Immature natural killer cell (primary cell): ENCODE results near the gene CNTFR. TPM values are rescaled to one million over a fixed set of nuclear protein-coding genes. Genes with fewer than 3 reads are reported as not detected.

Source experiments
- DNase-seq, 3 donors: peaks; one replicate each; pipeline ENCODE4 v3.0.0; 2022; ENCODE audit warnings: mixed read lengths in 1 of 3
- H3K27ac Mint-ChIP-seq, 6 donors: one replicate each; pipeline ENCODE4 v1.8.0; 2020; ENCODE audit warnings: mixed read lengths in 6 of 6, mild to moderate bottlenecking in 5 of 6, inconsistent platforms in 4 of 6, moderate library complexity in 3 of 6
- H3K27me3 Mint-ChIP-seq, 3 donors: one replicate each; pipeline ENCODE4 v1.8.0; 2020 to 2021; ENCODE audit warnings: low read depth in 3 of 3, mild to moderate bottlenecking in 3 of 3, mixed read lengths in 3 of 3, moderate library complexity in 3 of 3, inconsistent platforms in 1 of 3
- H3K36me3 Mint-ChIP-seq, 3 donors: one replicate each; pipeline ENCODE4 v1.8.0; 2020; ENCODE audit warnings: mixed read lengths in 3 of 3, inconsistent platforms in 2 of 3, mild to moderate bottlenecking in 2 of 3
- H3K4me1 Mint-ChIP-seq, 2 donors: one replicate each; pipeline ENCODE4 v1.8.0; 2020; ENCODE audit warnings: inconsistent platforms in 2 of 2, mild to moderate bottlenecking in 2 of 2, mixed read lengths in 2 of 2, moderate library complexity in 1 of 2
- H3K4me3 Mint-ChIP-seq, 5 donors: one replicate each; pipeline ENCODE4 v1.8.0; 2020; ENCODE audit warnings: mild to moderate bottlenecking in 5 of 5, mixed read lengths in 5 of 5, inconsistent platforms in 3 of 5, moderate library complexity in 3 of 5
- H3K9me3 Mint-ChIP-seq, 6 donors: one replicate each; pipeline ENCODE4 v1.8.0; 2020; ENCODE audit warnings: mild to moderate bottlenecking in 6 of 6, mixed read lengths in 6 of 6, inconsistent platforms in 4 of 6, moderate library complexity in 3 of 6
- polyA plus RNA-seq, 3 donors: library from polyadenylated mRNA; unstranded; fragments of 300-500 nt; fragmentation: Illumina TruSeq; gene quantifications; one replicate each; pipeline ENCODE4 v1.2.3, GENCODE V29; 2021

The CNTFR gene
- polyA plus RNA-seq, 3 donors from 2014 or later = not detected

- Mint-ChIP-seq H3K4me1 (no peaks in the 10 kb centered on the region), H3K4me3 (no peak overlapping the region), H3K27ac (no peak overlapping the region), H3K9me3 (no peaks in the 10 kb centered on the region), H3K27me3 (peaks cover 8 to 20% (median 9%) of the 10 kb centered on the region in 3 donors), H3K36me3 (no peaks in the 10 kb centered on the region)
- no peak for DNase-seq
Observed at GRCh38 chr9:34568774-34569173, 20.8 kb downstream of the CNTFR start.

GRCh38 chr9:34568133-34568532 lies 21.4 kb downstream of the CNTFR start:
- no peak overlapping the region for H3K27ac Mint-ChIP-seq
- no peak overlapping the region for H3K4me3 Mint-ChIP-seq
- no peaks in the 10 kb centered on the region for H3K4me1 Mint-ChIP-seq
- H3K9me3 Mint-ChIP-seq = no peaks in the 10 kb centered on the region
- peaks cover 7 to 24% (median 11%) of the 10 kb centered on the region in 3 donors for H3K27me3 Mint-ChIP-seq
- no peak for DNase-seq
- H3K36me3 Mint-ChIP-seq = no peaks in the 10 kb centered on the region

- H3K9me3 Mint-ChIP-seq = no peaks in the 10 kb centered on the region
- DNase-seq = no peak
- no peaks in the 10 kb centered on the region for H3K4me1 Mint-ChIP-seq
- H3K36me3 Mint-ChIP-seq = no peaks in the 10 kb centered on the region
- H3K4me3 Mint-ChIP-seq = no peak overlapping the region
- peaks cover 7 to 26% (median 11%) of the 10 kb centered on the region in 3 donors for H3K27me3 Mint-ChIP-seq
- H3K27ac Mint-ChIP-seq = no peak overlapping the region
Observed at GRCh38 chr9:34566972-34567371, 22.6 kb downstream of the CNTFR start.

- Mint-ChIP-seq H3K27ac (no peak overlapping the region), H3K36me3 (no peaks in the 10 kb centered on the region), H3K4me1 (no peaks in the 10 kb centered on the region), H3K4me3 (no peak overlapping the region), H3K9me3 (peaks cover 0 to 2% (median 0%) of the 10 kb centered on the region in 6 donors), H3K27me3 (peaks cover 7 to 26% (median 11%) of the 10 kb centered on the region in 3 donors)
- no peak for DNase-seq
Observed at GRCh38 chr9:34566322-34566721, 23.2 kb downstream of the CNTFR start.

- no peak overlapping the region for H3K4me3 Mint-ChIP-seq
- no peaks in the 10 kb centered on the region for H3K4me1 Mint-ChIP-seq
- H3K27ac Mint-ChIP-seq = no peak overlapping the region
- DNase-seq = no peak
- H3K9me3 Mint-ChIP-seq = peaks cover 0 to 2% (median 0%) of the 10 kb centered on the region in 6 donors
- H3K36me3 Mint-ChIP-seq = no peaks in the 10 kb centered on the region
- H3K27me3 Mint-ChIP-seq = peaks cover 10 to 26% (median 13%) of the 10 kb centered on the region in 3 donors
Observed at GRCh38 chr9:34565856-34566255, 23.7 kb downstream of the CNTFR start.

- no peak overlapping the region for H3K4me3 Mint-ChIP-seq
- H3K27me3 Mint-ChIP-seq = peaks cover 11 to 27% (median 12%) of the 10 kb centered on the region in 3 donors
- peaks cover 0 to 4% (median 0%) of the 10 kb centered on the region in 3 donors for H3K36me3 Mint-ChIP-seq
- H3K4me1 Mint-ChIP-seq = no peaks in the 10 kb centered on the region
- H3K9me3 Mint-ChIP-seq = peaks cover 0 to 2% (median 0%) of the 10 kb centered on the region in 6 donors
- no peak overlapping the region for H3K27ac Mint-ChIP-seq
- no peak for DNase-seq
Observed at GRCh38 chr9:34564617-34565016, 24.9 kb downstream of the CNTFR start.

GRCh38 chr9:34563262-34563661 lies 26.3 kb downstream of the CNTFR start:
- no peaks in the 10 kb centered on the region for H3K4me1 Mint-ChIP-seq
- H3K9me3 Mint-ChIP-seq = peaks cover 0 to 2% (median 0%) of the 10 kb centered on the region in 6 donors
- no peak overlapping the region for H3K4me3 Mint-ChIP-seq
- no peak for DNase-seq
- peaks cover 10 to 25% (median 17%) of the 10 kb centered on the region in 3 donors for H3K27me3 Mint-ChIP-seq
- H3K27ac Mint-ChIP-seq = no peak overlapping the region
- H3K36me3 Mint-ChIP-seq = peaks cover 0 to 4% (median 0%) of the 10 kb centered on the region in 3 donors

- H3K27me3 Mint-ChIP-seq = peaks cover 10 to 24% (median 17%) of the 10 kb centered on the region in 3 donors
- no peak for DNase-seq
- H3K4me1 Mint-ChIP-seq = no peaks in the 10 kb centered on the region
- H3K4me3 Mint-ChIP-seq = no peak overlapping the region
- no peak overlapping the region for H3K27ac Mint-ChIP-seq
- peaks cover 0 to 2% (median 0%) of the 10 kb centered on the region in 6 donors for H3K9me3 Mint-ChIP-seq
- H3K36me3 Mint-ChIP-seq = peaks cover 0 to 4% (median 0%) of the 10 kb centered on the region in 3 donors
Observed at GRCh38 chr9:34562135-34562745, 27.3 kb downstream of the CNTFR start.

- no peak overlapping the region for H3K4me3 Mint-ChIP-seq
- H3K4me1 Mint-ChIP-seq = no peaks in the 10 kb centered on the region
- DNase-seq = no peak
- H3K27ac Mint-ChIP-seq = no peak overlapping the region
- H3K36me3 Mint-ChIP-seq = peaks cover 0 to 4% (median 0%) of the 10 kb centered on the region in 3 donors
- H3K9me3 Mint-ChIP-seq = peaks cover 0 to 2% (median 0%) of the 10 kb centered on the region in 6 donors
- H3K27me3 Mint-ChIP-seq = peaks cover 11 to 20% (median 13%) of the 10 kb centered on the region in 3 donors
Observed at GRCh38 chr9:34560599-34561214, 28.8 kb downstream of the CNTFR start.

GRCh38 chr9:34559624-34560455 lies 29.7 kb downstream of the CNTFR start:
- H3K4me3 Mint-ChIP-seq = no peak overlapping the region
- H3K27ac Mint-ChIP-seq = no peak overlapping the region
- no peak for DNase-seq
- peaks cover 0 to 2% (median 0%) of the 10 kb centered on the region in 6 donors for H3K9me3 Mint-ChIP-seq
- peaks cover 8 to 19% (median 13%) of the 10 kb centered on the region in 3 donors for H3K27me3 Mint-ChIP-seq
- H3K4me1 Mint-ChIP-seq = no peaks in the 10 kb centered on the region
- H3K36me3 Mint-ChIP-seq = peaks cover 0 to 4% (median 0%) of the 10 kb centered on the region in 3 donors

GRCh38 chr9:34558919-34559623 lies 30.5 kb downstream of the CNTFR start:
- Mint-ChIP-seq H3K36me3 (peaks cover 0 to 4% (median 0%) of the 10 kb centered on the region in 3 donors), H3K27me3 (peaks cover 7 to 14% (median 13%) of the 10 kb centered on the region in 3 donors), H3K4me3 (no peak overlapping the region), H3K4me1 (no peaks in the 10 kb centered on the region), H3K27ac (no peak overlapping the region), H3K9me3 (peaks cover 0 to 2% (median 0%) of the 10 kb centered on the region in 6 donors)
- DNase-seq = no peak

- Mint-ChIP-seq H3K27me3 (peaks cover 5 to 12% (median 10%) of the 10 kb centered on the region in 3 donors), H3K4me3 (no peak overlapping the region), H3K9me3 (peaks cover 0 to 2% (median 0%) of the 10 kb centered on the region in 6 donors), H3K36me3 (peaks cover 0 to 4% (median 0%) of the 10 kb centered on the region in 3 donors), H3K27ac (no peak overlapping the region), H3K4me1 (no peaks in the 10 kb centered on the region)
- no peak for DNase-seq
Observed at GRCh38 chr9:34558364-34558763, 31.2 kb downstream of the CNTFR start.
